Activated naive CD4-positive, alpha-beta T cell (primary cell): ENCODE measurements around the gene SETD3.

ENCODE experiments used
- DNase-seq, 4 experiments: peaks; one replicate each; lab custom pipeline; 2025; lab: John Stamatoyannopoulos, UW

SETD3 gene

DNA sequence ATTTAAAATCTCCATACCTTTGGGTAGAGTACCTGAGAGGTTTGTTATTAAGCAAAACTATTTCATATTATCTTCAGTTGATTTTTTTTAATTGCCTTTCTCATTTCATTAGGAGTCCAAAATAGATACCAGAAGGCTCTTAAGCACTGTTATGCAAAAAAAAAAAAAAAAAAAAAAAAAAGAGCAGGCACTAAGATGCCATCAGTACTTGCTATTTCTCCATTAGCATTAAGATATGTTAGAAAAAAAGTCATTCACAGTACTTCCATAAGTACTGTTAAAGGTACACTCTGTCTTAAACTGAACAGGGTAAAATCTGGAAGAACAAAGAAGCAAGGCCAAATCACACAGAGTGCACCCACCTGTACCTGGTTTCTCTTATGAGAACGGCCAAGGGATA lies 57.2 kb downstream of the SETD3 start:
- no peak for DNase-seq

DNA sequence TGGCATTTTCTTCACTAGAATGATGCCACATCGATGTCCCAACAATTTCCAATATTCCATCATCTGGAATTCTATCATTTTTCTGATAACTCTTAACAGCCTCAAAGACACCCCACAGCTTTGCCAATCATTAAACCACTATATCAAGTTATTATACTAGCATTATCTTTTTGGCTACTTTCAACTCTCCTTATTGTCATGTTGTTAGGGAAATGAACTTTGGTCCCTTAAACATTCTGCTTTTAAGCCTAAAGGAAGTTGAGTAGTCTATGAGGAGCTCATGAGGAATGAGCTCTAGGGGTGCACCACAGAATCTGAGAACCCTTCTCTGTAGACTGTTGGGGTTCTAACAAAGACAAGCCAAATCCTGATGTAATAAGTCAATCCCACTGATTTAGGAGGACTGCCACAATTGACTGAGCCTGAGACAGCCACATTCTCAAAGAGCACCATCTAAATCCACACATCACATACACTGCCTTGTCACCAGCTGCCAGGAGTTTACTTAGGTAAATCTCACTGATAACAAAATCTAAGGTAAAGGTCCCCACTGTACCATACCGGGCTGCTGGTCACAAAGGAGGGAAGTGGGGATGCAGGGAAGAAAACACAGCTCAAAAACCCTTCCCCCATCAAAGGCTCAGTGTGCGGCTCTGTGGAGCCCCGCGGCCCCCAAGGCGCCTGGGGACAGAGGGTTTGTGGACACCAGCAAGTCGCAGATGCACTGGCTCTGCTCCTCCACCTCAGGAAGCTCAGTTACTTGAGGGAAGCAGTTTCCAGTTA lies 58.2 kb downstream of the SETD3 start:
- no peak for DNase-seq

DNA sequence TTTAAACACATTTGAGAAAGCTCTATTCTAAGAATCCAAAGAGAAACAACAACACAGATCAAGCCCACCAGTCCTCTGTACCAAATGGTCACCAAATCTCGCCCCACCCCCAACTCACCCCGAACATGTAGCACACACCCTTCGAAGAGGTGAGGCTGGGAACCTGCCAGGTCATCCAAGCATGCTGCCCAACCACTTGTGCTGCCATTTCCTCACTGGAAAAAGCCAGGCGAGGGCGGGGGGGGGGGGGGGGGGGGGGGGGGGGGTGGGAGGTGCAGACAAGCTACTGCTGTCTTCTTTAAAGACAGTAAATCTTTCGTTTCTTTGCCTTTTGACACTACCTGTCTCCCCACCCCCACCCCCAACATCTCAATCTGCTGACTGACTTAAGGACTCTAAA lies 59.9 kb downstream of the SETD3 start:
- peak in 1 of 4 experiments; percentile 45 for DNase-seq

DNA sequence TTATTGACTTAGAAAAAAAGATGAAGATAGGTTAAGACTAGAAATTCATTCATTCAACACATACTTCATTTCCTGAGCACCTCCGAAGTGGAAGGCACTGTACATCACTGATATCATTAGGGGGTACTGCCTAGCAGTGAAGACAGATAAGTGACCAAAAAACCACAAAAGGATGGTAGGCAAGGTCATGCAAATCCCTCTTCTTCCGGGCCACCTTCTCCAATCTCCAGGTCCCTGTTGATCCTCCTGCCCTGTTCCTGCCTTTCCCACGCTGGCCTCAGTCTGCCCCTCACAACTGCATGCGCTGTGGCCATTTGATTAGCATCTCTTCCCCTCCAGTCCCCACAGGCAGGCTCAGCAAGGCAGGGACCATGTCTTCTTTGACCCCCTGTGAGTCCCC lies 60.8 kb downstream of the SETD3 start:
- no peak for DNase-seq

DNA sequence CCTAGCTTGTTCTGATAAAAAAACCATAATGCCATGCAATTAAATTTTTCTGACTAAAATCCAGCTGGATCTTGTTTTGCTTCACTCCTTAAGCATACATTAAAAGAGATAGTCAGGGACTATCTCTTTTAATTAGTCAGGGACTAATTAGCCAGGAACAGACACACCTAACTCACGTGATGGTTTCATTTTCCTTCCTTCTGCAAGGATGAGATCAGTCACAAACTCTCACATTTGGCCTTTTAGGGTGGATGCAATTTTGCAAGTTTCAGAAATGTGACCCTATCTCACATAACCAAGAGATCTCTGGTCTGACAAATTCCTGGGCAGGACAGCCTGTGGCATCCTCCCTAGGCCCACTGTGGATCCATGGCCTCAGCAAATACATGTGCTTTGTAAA lies 62.4 kb downstream of the SETD3 start:
- DNase-seq = no peak

DNA sequence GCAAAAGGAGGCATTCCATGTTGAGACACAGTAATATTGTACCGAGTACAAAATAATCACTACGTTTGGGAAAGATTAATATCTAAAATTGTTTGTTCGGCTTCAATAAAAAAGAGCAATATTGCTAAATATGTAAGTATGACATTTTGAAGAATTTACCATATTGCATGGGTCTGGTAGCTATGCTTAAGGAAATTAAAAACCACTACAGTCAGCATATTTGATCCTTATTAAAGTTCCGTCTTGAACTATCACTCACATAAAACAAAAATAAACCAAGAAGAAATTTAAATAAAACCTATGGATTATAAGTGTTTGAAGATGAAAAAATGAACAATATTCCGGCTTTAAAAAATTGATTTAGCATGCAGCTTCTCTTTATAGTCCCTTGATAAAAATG lies 63.8 kb downstream of the SETD3 start:
- no peak for DNase-seq

DNA sequence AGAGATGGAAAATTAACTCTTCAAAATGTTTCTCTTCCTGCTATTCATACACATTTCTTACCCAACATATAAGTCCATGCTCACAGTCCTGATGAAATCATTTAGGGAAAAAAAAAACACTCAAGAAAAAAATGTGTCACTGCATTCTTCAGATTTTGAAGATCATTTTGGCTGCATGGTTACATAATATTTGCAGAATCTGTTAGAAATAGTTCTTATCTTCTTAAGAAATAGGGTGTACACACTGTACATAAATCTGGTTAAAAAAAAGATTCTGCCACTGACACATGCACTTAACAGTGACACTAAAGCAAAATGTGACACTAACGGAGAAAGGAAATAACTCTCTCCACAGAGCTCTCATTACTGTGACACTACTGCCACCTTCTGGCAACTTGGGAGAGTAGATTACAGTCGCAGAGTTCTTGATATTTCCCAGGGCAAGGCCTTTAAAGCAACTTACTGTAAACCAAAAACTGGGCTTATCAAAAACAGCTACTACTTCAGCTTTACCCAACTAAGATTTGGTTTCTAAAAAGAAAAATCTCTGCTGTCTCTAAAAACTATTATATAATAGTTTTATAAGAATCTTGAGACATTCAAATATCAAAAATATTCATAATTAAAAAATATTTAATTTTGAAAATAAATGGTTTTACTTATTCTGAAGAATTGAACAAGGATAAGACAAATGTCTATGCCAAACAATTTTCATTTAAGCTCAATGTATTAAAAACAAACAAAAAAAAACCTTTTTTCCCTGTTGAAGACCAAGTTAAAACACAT lies 65.0 kb downstream of the SETD3 start:
- peak in 1 of 4 experiments; percentile 11 for DNase-seq

DNA sequence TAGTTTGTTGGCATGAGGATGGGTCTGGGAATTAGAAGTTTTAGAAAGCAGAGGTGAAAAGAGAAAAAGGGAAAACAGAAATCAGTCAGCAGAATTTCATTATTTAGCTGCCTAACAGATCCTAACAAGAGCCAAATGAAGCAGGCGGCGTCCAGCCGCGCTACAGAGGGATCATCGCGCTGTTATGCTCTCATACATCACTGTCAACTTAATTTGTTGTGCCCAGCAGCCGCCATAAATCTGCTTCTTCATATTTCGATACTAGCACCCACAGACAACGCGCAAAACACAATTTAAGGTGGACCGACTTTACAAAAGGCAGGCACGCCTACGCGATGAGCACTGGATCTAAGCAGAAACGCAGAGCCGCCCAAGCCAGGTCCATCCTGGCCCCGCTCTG lies 66.7 kb downstream of the SETD3 start:
- DNase-seq = no peak

DNA sequence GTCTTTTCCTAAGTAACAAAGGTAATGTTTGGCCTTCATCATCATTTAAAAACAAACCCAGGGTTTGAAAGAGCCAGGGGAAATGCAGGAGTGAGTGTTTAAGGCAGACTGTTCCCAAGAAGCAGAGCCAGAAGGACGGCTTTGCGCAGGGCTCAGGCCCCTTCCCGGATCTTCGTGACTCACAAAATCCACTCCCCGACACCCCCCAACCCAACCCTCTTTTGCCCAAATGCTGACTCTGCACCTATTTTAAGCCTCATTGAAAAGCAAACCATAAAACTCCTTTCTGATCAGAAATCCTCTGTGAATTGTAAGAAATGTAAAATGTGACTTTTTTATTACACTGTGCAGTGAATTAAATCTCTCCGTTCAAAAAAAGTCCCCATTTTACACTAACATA lies 67.5 kb downstream of the SETD3 start:
- DNase-seq = no peak

DNA sequence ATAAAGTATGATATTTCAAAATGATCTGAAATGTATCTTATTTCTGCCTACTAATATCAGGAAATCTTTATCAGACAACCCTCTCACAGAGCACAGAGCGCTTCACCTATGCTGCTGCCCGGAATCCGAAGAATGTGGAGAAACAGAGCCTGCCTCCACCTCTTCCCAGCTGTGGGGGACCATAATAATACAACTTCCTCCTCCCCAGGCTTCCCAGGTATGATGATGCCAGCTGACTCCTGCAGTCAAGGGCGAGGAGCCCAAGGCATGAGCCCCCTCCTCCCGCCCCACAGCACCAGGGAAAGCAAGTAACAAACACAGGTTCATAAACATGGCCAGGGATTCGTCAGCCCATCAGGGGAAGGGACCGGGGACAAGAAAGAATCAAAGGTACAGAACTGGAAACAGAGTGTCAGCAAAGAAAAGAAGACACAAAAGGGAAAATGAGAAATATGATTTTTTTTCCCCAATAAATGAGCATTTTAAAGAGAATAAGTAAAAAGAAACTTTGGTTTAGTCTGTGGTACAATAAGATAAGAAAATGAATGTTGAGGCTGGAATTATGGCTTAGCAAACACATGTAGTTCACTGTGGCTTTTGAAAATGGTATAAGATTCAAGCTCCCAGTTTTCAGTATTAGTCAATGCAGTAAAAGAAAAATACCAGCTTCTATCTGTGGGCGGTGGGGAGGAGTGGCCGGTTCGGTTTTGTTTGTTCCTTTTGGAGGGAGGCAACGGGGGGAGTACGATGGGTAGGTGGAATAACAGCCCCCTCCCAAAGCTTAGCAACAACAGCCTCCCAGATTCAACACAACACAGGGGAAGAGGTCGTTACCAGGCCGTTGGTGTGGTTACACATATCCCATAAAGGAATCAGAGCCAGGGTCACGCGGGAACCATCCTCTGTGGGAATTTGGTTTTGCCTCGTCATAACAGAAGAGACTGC lies 68.3 kb downstream of the SETD3 start:
- DNase-seq = no peak

DNA sequence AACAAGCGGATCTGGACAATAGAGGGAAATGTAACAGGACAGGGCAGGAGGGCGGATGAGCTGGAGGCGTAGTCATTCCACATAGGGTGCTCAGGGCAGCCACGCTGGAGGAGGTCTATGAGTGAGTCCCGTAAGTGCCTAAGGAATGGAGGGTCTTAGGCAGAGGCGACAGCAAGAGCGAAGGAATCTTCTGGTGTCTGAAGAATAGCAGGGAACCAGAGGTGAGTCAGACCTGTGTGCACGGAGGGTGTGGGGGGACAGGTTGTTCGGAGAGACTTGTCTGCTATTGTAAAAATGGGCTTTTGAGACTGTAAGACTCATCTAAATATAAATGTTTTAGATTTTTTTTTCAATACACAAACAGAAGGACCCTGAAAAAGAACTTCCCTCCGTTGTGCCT lies 70.6 kb downstream of the SETD3 start:
- no peak for DNase-seq

DNA sequence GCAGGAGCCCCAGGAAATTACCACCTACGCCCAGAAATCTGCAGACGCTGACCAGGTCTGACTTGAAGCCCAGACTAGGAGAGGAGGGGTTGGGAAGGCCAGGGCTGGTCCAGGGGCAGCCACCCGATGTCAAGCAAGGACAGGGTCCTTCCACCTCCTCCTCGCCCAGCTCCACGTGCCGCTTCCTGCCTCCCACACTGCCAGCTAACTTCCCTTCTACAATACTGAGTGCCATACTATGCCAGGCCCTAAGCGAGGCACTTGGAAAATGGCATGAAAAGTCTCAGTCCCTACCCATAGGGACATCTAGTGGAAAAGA lies 71.7 kb downstream of the SETD3 start:
- no peak for DNase-seq

DNA sequence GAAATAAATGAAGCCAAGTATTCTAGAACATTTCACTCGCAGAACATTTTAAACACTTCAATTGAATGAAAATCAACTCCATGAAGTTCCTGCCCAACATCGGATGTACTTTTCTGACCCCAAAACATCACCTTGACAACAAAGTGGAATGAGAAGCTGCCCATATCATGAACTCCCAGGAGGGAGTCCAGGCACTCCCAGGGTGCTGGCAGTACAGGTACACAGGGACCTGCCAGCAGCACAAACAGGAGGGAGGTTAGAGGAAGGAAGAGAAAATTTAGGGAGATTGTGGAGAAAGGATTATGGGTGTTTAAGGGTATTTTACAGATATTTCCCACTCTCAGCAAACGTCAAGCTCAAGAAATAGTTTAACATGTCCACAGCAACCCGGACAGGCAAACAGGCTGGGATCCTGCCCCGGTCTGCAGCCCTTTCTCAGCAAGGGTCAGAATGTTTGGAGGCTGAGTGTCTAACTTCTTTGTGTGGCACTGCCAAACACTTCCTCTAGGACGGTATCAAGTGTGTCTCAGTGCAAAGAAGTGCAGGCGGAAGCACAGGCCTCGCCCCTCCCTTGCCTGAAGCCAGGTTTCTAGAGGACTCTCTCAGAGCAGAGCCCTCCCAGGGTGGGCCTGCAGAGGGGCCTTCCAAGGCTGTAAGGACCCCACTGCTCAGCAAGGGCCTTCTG lies 72.2 kb downstream of the SETD3 start:
- no peak for DNase-seq

DNA sequence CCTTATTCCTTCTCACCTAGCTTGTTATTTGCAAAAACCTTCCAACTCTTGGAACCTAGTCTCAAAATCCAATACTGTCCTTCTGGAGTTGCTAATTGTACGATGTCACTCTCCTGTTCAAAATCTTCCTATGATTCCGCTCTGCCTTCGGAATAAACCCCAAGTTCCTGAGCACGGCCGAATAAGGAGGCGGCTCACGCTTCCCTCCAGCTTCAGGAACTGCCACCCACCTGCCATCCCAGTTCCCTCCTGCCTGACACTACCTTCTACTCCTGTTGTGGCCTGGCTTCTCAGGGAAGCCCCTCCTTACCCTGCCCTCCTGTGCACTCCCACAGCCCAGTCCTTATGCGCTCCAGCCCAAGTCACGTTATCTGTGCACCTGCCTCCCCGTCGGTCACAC lies 73.2 kb downstream of the SETD3 start:
- no peak for DNase-seq

DNA sequence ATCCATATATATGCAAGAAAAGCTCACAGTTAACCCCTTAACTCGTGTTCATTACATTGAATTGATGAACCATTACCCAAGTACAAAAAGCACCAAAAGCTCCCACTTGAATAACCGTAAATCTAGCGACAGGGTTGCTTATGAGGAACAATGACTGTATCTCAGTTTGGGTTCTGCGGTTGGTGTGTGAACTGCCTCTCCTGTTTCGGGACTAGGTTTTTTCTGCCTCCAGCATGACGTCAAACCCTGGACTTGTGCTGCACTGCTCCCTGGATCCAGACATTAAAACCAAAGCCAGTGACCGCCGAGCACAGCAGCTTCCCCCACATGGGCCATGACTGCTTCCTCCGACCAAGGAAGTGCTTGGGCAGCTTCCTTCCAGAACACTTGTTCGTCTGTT lies 77.7 kb downstream of the SETD3 start:
- no peak for DNase-seq

DNA sequence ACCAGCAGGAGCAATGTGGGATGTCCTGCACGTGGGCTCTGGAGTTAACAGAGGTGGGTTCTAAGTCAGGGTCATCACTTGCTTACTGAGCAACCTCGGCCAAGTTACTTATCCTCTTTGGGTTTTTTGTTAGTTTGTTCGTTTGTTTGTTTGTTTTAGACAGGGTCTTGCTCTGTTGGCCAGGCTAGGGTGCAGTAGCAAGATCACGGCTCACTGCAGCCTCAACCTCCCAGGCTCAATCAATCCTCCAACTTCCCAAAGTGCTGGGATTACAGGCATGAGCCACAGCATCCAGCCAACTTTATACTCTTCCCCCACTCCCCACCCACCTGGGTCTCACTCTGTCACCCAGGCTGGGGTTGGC lies 78.4 kb downstream of the SETD3 start:
- no peak for DNase-seq

DNA sequence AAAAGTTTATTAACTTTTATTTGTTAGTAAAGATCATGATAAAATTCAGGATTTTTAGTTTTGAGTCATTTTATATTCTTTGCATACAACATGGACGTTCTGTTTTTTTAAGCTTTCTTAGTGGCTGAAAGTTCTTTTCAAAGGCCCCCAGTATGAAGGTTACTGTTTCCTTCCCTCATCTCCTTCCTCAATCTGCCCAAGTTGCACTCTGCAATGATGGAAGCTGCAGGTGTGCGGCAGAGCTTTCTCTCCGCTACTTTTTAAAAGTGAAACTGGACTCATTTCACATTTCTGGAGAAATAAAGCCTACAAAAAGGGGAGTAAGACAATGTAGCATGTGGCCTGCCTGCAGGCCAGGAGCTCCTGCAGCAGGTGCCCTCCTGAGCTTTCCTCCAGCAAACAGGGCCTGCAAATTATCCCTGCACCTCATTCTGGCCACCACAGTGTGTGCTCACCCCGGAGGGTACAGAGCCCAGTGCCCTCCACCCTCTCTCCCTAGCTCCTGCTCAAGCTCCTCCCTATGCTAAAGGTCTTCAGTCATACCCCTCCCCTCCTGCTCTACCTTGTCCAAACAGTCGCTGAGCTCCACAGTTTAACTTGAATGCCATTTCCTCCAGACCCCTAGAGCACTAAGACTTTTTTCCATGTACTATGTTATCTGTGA lies 78.9 kb downstream of the SETD3 start:
- no peak for DNase-seq

DNA sequence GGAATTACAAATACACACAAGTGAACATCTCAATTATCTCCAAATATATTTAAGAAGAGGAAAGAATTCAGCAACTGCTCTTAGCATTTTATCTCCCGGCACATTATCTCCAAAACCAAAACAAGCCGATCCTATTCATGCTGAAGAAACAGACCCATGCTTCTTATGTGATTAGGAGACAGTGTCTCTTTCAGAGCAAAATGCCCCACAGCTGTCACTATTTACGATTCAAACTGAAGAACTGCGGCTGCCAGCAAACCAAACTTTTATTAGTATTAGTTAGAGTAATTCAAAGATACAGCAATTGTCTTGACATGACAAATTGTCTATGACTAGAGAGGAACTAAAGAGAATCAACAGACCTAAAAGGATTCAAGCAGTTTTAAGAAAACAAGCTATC lies 79.4 kb downstream of the SETD3 start:
- DNase-seq = no peak

DNA sequence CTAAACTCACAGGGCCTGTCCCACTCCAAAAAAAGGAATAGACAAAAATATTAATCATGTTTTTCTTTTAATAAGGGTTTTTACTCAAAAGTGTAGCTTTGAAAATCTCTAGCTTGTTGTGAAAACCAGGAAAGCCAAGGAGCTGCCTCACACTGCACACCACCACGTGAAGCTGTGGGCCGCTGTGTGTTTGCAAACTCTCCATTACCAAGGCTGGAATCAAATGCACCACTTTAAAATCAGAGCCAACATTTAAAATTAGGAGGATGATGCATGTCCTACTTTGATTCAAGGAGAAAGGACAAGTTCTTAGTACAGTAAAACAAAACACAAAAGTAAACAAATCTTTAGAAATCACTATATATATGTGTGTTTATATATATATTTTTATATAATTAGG lies 83.0 kb downstream of the SETD3 start:
- no peak for DNase-seq

DNA sequence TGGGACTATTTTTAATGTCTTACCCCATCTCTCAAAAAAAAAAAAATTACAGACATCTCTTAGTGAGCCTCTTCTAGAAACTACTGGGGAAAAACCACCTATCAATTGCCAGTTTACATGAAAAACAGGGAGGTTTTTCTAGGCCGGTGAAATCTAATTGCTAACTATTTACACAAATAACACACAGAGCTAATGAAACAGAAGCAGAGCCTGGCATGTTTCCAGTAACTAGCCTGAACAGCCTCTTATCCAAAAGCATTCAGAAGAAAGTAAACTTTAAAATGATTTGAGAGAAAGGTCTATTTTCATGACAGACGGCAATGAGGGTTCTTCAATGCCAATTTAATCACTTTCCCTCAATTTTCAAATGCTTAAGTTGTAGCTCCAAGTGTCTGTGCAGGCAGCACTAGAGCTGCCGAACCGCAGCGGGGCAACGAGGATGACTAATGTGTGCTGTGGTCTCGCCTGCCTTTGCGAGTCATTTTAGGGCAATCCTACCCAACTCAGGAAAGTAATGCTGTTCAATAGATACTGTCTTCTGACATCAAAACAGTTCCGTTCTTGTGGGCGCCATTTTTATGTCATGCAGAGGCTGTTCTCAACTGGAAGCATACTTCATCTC lies 84.6 kb downstream of the SETD3 start:
- no peak for DNase-seq

DNA sequence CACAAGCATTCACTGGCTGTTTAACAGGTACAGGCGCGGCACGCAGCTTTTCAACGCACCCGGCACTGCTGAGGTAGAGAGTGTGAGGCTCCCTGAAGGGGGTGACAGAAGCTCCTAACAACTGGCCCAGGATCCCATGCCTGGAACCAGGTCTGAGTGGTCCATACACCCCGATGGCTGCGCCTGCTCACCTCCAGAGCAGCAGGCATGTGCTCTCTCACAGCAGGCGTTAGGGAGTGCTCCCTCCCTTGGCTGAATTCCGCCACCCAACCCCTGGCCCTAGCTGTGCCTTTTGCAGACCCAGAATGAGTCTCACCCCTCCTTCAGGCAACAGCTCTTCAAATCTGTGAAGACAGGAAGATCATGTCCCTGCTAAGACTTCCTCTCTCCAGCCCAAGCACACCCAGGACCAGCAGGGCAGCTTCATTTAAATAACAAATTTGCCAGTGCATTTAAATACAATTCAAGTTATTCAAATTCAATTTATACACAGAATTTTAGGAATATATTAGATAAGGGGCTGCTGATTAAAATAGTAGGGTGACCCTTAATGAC lies 86.0 kb downstream of the SETD3 start:
- DNase-seq = no peak
